Measurements from ENCODE around the gene RAPGEF1. TPM values are rescaled to one million over a fixed set of nuclear protein-coding genes. Genes with fewer than 3 reads are reported as not detected.

Gene RAPGEF1
- total and polyA plus RNA-seq, 7 donors = 14.4 to 58.2 (median 45.3) TPM

DNA sequence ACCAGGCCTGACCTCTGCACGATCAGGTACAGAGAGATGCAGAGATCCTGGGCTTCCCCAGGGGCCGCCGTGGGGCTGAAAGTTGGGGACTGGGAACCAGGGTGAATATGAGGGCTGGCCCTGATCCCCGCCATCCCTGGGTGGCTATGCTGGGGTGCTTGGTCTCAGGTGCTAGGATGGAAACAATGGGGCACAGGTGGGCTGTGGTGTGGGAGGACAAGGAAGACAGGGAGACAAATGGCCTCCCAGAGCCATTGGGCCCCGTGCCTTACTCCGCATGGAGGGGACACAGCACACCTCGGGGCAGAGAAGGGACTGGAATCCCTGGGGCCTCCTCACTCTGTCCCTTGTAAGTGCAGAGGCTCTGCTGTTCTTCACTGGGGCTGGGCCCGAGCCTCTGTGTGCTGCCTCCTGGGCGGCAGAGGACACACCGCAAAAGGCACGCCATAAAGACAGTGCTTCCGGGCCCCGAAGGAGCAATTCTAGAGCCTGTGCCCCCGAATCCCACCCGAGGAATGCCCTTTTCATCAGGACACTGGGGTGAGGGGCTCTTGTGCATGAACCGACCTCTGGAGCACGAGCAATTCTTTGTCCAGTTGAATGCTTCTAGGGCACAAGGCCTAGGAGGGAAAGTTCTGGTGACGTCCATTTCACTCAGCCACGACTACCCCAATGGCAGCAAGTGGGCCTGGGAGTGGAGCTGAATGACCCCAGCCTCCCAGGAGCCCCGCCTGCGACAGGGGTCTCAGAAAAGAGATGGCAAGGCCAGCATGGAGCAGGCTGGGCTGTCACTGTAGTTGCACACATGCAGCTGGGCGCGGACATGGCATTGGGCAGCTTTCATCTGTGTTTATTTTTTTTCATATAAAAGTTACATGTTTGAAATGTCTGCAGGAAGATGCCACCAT is 163.7 kb downstream of the RAPGEF1 start:
- 94 to 97% methylated on average over 23 of the region's 23 CpGs for WGBS, 2 donors
- Histone ChIP-seq H3K36me3 (peaks cover 0 to 52% (median 18%) of the 10 kb centered on the region in 4 donors), H3K27me3 (no peaks in the 10 kb centered on the region), H3K27ac (no peak overlapping the region), H3K4me1 (peaks cover 0 to 11% (median 5%) of the 10 kb centered on the region in 4 donors), H3K4me3 (no peak overlapping the region), H3K9me3 (no peaks in the 10 kb centered on the region)
- intact Hi-C loops (cut with DNase I) = no loop called here
- DNase-seq = no peak
- no peak for TF ChIP-seq POLR2AphosphoS5 (IDR thresholded peaks at IDR 0.05)
- TF ChIP-seq EP300 (IDR thresholded peaks at IDR 0.05) = no peak
- TF ChIP-seq, protein P1, sequence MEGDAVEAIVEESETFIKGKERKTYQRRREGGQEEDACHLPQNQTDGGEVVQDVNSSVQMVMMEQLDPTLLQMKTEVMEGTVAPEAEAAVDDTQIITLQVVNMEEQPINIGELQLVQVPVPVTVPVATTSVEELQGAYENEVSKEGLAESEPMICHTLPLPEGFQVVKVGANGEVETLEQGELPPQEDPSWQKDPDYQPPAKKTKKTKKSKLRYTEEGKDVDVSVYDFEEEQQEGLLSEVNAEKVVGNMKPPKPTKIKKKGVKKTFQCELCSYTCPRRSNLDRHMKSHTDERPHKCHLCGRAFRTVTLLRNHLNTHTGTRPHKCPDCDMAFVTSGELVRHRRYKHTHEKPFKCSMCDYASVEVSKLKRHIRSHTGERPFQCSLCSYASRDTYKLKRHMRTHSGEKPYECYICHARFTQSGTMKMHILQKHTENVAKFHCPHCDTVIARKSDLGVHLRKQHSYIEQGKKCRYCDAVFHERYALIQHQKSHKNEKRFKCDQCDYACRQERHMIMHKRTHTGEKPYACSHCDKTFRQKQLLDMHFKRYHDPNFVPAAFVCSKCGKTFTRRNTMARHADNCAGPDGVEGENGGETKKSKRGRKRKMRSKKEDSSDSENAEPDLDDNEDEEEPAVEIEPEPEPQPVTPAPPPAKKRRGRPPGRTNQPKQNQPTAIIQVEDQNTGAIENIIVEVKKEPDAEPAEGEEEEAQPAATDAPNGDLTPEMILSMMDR (IDR thresholded peaks at IDR 0.05) = no peak
- no peak for TF ChIP-seq POLR2A (IDR thresholded peaks at IDR 0.05)

- Histone ChIP-seq H3K9me3 (no peaks in the 10 kb centered on the region), H3K4me1 (peaks cover 0 to 6% (median 3%) of the 10 kb centered on the region in 4 donors), H3K27me3 (no peaks in the 10 kb centered on the region), H3K4me3 (no peak overlapping the region), H3K27ac (no peak overlapping the region), H3K36me3 (peaks cover 0 to 42% (median 15%) of the 10 kb centered on the region in 4 donors)
- no peak for DNase-seq
- intact Hi-C loops (cut with DNase I) = no loop called here
- WGBS, 2 donors = 92 to 94% methylated on average over 17 of the region's 17 CpGs
- TF ChIP-seq, protein P1 (IDR thresholded peaks at IDR 0.05) = no peak
- TF ChIP-seq POLR2A (IDR thresholded peaks at IDR 0.05) (no peak), POLR2AphosphoS5 (IDR thresholded peaks at IDR 0.05) (no peak), EP300 (IDR thresholded peaks at IDR 0.05) (no peak)
These were observed 164.9 kb downstream of the RAPGEF1 start for GRCh38 chr9:131574730-131575640.

DNA sequence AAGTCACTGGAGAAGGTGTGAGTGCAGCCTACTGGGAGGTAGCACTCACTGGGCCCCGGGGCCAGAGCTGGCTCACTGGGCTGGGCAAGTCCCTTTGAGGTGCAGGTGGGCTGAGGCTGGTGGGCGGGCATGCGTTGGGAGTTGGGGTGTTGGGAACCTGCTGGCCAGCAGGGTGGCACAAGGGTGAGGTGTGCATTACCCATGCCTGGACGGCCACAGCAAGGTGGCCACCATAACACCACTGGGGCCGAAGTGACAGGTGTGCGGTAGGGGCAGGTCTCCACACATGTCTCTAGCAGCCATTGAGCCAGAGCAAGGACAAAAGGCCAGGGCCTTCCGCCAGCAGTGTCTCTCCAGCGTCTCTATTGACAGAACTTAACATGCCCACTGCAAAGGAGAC is 172.0 kb downstream of the RAPGEF1 start:
- 97 to 98% methylated on average over 8 of the region's 8 CpGs for WGBS, 2 donors
- H3K27ac ChIP-seq = no peak overlapping the region
- no peaks in the 10 kb centered on the region for H3K4me1 ChIP-seq
- no peaks in the 10 kb centered on the region for H3K27me3 ChIP-seq
- H3K9me3 ChIP-seq = no peaks in the 10 kb centered on the region
- no peaks in the 10 kb centered on the region for H3K36me3 ChIP-seq
- intact Hi-C loops (cut with DNase I) = no loop called here
- no peak overlapping the region for H3K4me3 ChIP-seq
- DNase-seq = no peak
- no peak for TF ChIP-seq EP300 (IDR thresholded peaks at IDR 0.05)
- no peak for TF ChIP-seq POLR2A (IDR thresholded peaks at IDR 0.05)
- TF ChIP-seq, protein P1 (IDR thresholded peaks at IDR 0.05) = no peak
- no peak for TF ChIP-seq POLR2AphosphoS5 (IDR thresholded peaks at IDR 0.05)

- Histone ChIP-seq H3K27me3 (no peaks in the 10 kb centered on the region), H3K9me3 (peaks cover 0 to 5% (median 1%) of the 10 kb centered on the region in 4 donors), H3K27ac (no peak overlapping the region), H3K36me3 (no peaks in the 10 kb centered on the region), H3K4me3 (no peak overlapping the region), H3K4me1 (no peaks in the 10 kb centered on the region)
- no peak for DNase-seq
- intact Hi-C loops (cut with DNase I) = no loop called here
- TF ChIP-seq POLR2A (IDR thresholded peaks at IDR 0.05) = no peak
- TF ChIP-seq, protein P1 (IDR thresholded peaks at IDR 0.05) = no peak
- TF ChIP-seq EP300 (IDR thresholded peaks at IDR 0.05) = no peak
- TF ChIP-seq POLR2AphosphoS5 (IDR thresholded peaks at IDR 0.05) = no peak
- 97 to 98% methylated on average over 3 of the region's 3 CpGs for WGBS, 2 donors
These were observed 173.7 kb downstream of the RAPGEF1 start for GRCh38 chr9:131566158-131566557.

Measured in sigmoid colon (tissue), 7 donors.